ENCODE results near the gene WNT1.

DNA sequence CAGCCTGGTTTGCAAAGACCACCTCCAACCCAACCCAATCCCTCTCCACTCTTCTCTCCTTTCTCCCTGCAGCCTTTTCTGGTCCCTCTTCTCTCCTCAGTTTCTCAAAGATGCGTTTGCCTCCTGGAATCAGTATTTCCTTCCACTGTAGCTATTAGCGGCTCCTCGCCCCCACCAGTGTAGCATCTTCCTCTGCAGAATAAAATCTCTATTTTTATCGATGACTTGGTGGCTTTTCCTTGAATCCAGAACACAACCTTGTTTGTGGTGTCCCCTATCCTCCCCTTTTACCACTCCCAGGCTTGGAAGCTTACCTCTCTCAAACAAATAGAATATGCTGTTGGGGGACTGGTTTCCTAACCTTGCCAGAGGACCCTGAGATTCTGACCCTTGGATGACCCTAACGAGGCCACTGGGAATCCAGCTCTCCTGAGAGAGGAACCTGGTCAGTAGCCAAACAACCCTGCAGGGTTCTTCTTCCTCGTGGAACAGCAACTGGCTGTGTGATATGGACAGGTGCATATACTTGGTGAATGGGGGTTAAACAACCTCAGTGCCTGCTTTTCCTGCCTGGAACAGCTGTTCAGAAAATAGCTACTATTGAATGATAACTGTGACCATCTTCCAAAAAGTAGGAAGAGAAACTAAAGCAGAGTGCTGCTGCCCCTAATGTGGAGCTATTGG, 4.4 kb downstream of the WNT1 start:
- no peak for TF ChIP-seq ZNF274 (IDR thresholded peaks at IDR 0.05; ENCODE audit: insufficient read depth, insufficient read length)
- TF ChIP-seq, protein P1, sequence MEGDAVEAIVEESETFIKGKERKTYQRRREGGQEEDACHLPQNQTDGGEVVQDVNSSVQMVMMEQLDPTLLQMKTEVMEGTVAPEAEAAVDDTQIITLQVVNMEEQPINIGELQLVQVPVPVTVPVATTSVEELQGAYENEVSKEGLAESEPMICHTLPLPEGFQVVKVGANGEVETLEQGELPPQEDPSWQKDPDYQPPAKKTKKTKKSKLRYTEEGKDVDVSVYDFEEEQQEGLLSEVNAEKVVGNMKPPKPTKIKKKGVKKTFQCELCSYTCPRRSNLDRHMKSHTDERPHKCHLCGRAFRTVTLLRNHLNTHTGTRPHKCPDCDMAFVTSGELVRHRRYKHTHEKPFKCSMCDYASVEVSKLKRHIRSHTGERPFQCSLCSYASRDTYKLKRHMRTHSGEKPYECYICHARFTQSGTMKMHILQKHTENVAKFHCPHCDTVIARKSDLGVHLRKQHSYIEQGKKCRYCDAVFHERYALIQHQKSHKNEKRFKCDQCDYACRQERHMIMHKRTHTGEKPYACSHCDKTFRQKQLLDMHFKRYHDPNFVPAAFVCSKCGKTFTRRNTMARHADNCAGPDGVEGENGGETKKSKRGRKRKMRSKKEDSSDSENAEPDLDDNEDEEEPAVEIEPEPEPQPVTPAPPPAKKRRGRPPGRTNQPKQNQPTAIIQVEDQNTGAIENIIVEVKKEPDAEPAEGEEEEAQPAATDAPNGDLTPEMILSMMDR (IDR thresholded peaks at IDR 0.05 in 2 of 3, conservative IDR thresholded peaks at IDR 0.05 in 1 of 3; ENCODE audit: control insufficient read depth in 2 of 3, extremely low read depth in 1 of 3, insufficient read depth in 1 of 3, low read depth in 3 of 3, low read length in 3 of 3), result no peak
- no peak for TF ChIP-seq ASH2L (IDR thresholded peaks at IDR 0.05; ENCODE audit: borderline replicate concordance, low read depth)
- TF ChIP-seq HDAC2 (IDR thresholded peaks at IDR 0.05), result no peak
- no peak for TF ChIP-seq SUPT20H (IDR thresholded peaks at IDR 0.05; ENCODE audit: borderline replicate concordance, control insufficient read depth, low read depth, low read length)

Data from GM12878 (cell line).